GM19455 (cell line): ENCODE measurements around the gene CCN6.
"Not testable (repeated sequence)": the region's sequence is repeated elsewhere in the genome, so short reads cannot be mapped to it uniquely, and the experiment has no call there.

Experiments
- ATAC-seq: cut with Tn5 transposase; IDR thresholded peaks from one replicate; pipeline ENCODE4 v1.9.1; 2021; ENCODE audit not compliant: unreplicated experiment

The CCN6 gene

GRCh38 chr6:112029045-112029822 lies 24.7 kb upstream of the CCN6 start:
- no peak for ATAC-seq

DNA sequence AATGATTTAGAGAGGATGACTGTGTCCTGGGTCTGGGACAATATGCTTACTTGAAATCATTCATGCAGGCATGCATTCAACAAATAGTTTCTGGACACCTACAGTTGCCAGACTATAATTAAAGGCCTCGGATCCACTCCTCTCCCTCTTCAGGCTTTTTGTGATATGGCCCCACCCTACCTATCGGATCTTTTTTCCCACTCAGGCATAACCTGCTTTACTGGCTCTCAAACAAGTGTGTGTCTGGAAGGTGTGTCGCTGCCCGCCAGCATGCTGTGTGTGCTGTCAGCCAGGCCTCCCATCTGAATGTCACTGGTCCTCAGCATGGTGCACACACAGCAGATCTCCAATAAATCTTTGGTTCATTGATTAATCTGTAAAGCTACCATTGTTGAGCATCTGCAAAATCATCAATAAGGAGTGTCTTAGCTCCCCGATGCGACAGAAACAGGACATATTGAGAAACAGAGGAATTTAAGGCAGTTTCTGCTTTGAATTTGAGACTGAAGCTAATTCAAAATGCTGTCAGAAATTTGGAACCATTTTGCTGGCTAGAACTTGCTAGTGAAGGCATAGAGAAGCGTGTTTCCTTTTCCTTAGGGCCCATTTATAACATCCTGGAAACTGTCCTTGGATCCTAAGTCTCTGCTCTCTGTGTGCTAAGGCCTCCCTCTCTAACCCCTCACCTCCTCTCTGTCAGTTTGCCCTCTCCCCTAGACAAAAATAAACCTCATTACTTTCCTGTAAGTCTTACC lies 23.5 kb upstream of the CCN6 start:
- ATAC-seq: no peak

GRCh38 chr6:112030961-112031660 lies 22.8 kb upstream of the CCN6 start:
- no peak for ATAC-seq

DNA sequence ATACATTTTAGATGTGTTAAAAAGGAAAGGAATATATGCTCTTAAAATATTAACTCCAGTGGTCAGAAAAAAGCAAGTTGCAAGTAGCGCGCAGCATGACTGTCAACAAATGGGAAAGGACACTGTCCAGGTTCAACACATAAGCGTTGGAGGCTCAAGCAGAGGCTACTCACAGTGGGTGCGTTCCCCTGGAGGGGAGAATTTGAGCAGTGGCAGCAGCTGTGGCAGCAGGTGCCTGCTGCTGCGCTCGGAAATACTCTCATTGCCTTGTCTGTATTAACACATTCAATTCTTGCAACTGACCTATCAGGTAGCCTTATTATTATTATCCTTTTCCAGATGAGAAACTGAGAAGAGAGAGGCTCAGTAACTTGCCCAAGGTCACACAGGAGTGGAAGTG lies 21.9 kb upstream of the CCN6 start:
- ATAC-seq: no peak

- no peak for ATAC-seq
Measured at GRCh38 chr6:112032728-112033127, 21.2 kb upstream of the CCN6 start.

GRCh38 chr6:112033791-112034615 lies 19.9 kb upstream of the CCN6 start:
- no peak for ATAC-seq

DNA sequence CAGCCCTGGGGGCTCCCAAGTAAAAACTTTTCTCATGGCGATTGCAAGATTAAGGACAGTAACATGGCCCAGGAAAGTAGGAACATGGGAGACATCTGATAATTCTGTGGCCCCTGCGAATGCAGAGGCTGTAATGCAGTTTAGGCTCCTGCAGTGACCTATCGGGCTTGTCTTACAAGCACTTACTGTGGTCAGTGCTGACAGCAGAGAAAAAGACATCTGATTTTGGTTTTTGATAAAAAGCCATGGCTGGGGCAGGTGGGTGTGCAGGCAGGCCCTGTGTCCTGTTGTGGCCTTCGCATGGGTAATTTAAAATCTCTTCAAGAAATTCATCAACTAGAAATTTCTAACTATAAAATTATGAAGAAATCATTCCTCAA lies 19.3 kb upstream of the CCN6 start:
- no peak for ATAC-seq

DNA sequence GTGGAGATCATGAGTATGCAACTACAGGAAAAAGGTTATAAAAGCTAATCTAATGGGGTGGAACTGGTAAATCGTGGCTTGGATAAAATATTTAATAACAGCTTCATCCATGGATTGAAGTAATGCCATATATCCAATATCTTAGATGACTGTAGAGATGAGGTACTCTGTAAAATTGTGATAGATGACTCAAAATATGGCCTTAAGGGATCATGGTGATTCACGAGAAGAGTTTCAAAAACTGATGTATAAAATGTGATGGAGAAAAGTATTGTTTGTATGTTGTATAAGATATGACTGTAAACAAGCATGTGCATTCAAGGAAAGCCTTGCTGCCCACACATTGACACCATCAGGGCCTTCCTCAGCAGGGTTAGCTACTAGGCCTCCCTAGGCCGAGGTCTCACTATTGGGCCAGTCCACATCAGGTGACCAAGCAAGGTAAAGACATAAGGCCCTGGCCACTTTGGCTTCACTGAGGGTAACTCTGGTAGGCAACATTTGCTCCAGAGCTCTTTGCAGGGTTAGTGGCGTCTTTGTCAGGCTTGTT lies 17.7 kb upstream of the CCN6 start:
- ATAC-seq: no peak

GRCh38 chr6:112037783-112038216 lies 16.1 kb upstream of the CCN6 start:
- ATAC-seq: no peak

DNA sequence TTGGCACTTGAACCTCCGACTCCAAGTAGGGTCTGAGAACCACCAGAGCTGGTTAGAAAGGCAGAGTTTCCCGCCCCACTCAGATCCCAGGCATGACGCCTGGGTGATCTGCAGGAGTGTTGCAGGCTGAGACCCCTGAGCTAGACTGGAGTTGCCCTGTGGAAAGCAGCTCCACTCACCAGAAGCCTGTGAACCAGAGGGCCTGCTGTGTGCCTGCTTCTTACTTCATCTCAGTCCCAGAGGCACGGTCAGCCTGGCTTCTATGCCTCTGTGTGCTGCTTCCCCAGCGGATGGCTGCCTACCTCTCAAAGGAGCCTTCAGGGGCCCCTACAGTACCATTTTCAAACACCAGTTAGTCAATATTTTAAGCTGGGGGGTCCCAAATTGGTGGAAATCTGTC lies 15.6 kb upstream of the CCN6 start:
- ATAC-seq: no peak

DNA sequence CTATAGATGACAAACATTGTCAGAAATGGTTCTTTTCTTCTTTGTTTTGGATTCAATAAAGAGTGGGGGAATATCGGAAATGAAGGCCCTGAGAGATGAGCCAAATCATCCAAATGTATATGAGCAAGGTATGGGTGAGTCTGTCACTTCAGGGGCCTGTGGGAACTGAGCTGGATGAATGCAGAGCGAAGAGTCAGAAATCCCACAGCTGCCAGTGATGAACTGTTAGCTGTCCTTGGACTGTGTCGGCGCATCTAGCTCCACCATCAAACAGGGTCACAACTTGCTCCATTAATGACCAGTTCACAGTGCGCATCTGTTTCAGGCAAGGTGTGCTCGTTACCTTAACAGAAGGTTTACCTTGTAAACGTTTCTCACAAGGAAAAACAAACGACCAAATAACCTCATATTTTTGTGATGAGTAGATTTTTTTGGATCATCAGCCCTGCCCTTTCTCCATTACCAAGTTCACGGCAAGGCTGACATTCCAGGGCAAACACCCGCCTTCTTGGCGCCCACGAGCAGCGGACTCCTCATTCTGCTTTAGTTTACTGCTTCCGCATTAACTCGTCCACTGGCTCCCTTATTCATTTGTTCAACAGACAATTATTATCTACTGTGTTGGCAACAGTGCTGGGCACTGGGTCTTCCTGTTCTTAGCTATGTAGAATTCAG lies 15.0 kb upstream of the CCN6 start:
- no peak for ATAC-seq

DNA sequence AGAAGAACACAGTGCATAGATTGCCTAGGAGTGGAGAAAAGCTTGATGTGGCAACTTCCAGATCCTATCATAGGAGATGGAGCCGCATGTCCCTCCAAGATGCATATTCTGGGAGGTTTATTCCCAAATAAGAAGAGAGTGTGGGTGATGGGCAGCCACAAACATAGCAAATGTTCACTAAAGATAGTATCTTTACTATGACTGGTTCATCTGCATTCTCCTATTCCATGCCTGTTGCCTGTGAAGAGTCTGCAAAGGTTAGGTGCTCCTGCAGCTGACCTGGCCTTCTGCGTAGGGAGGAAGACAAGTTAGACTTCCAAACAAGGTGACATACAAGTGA lies 14.5 kb upstream of the CCN6 start:
- ATAC-seq: no peak

DNA sequence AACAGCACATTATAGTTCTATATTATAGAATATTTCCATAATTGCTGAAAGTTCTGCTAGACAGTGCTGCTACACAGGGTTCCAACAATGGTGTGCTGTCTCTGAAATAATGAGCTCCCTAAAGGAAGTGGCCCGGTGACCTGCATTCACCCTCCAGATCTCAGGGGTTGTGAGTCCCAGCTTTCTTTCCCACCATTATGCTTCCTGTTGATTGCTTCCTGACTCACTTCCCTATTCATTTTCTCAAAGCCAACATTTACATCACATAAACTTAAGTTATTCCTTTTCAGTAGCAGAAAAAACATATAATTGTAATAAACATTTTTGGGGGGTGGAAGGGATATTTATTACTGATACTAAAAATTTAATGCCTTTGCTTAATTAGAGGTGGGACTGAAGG lies 12.9 kb upstream of the CCN6 start:
- no peak for ATAC-seq

DNA sequence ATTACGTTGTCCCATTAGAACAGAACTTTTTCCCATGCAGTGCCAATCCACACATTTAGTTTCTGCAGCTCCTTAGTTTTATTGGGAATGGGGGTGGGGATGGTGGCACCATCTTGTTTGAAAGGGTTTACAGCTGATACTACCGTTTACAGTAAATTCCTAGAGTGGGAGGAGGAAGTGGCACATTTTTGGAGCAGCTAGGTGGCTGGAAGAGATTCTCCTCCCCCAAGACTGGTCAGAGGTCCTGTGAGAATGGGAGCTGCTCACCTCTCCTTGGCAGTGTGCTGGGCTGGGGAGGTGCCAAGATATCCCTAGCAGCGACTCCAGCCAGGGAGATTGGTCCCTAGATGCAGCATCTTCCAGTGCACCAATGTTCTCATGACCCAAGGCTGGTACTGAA lies 12.4 kb upstream of the CCN6 start:
- no peak for ATAC-seq

DNA sequence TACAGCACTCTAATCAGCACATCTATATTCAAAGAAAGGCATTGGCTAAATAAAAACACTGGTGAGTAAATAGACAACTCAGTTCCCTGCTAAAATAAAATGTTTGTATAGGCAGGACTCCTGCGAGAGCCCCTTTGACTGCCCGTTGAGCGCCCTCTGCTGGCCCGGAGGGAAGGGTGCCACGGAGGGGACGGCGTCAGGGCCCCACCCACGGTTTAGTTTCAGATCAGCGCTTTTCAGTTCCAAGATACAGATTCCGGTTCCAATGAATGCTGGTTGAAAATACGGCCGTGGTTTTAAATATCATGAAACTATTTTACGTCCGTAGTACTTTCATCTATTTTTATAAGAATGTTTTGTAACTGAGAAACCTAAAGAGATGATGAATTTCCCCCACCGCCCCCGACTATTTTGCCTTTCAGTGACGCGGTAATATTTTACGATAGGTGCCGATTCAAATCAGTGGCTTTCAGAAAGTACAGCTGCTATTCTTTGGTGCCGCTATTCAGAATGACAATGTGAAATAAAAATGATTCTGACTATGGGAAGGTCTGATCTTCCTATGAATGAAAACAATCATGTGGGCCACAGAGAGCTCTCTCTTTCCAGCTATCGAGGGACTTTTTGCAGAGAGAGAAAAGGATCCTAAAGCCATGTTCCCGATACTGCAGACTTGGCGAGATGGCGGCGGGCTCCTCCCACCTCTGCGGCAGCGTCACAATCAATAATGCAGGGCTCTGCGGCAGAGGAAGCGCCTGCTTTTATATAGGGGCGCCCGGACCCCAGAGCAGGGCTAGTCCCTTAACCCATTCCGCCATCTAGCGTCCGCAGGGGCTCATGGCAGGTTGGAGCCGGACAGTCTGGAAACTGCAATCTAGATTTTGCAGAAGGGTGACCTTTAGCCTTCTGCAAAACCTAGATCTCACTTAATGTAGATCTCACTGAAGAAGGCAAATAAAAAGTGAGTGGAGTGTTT lies 10.6 kb upstream of the CCN6 start:
- ATAC-seq: peak; percentile 87

DNA sequence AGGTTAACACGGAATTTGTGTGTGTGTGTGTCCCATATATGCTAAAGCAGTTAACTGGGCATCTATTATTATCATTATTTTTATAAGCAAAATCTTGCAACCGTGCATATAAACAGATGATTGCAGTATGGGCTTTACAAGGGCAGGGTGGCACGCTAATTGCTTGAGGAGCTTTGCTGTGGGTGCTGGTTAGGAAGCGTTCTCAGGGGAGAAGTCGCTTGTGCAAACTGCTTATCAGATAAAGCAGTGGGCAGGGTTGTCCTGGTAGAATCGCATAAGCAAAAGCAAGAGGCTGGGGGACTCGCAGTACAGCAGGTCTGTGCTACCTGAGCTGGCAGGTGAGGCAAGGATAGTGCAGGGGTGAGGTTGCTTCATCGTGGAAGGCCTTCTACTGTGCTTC lies 9.7 kb upstream of the CCN6 start:
- ATAC-seq: no peak

DNA sequence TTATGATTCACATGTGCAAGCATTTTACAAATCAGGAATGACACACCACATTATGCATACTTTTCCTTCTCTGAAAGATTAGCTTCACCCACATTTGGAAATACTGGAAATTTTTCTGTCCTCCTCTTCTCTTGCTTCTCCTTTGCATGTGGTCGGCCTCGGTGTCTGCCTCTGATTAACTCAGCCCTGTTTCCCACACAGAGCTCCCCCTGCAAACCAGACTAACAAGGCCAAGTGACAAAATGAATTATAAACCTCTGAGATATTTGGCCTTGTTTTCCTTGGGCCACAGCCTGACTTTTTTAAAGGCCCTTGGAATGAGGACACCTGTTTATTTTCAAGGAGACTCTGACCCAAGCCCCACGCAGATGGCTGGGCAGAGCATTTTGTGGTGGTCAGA lies 9.0 kb upstream of the CCN6 start:
- ATAC-seq: no peak

- not testable (repeated sequence) for ATAC-seq
Measured at GRCh38 chr6:112047523-112047922, 6.4 kb upstream of the CCN6 start.
